Activated B cell treated with CpG ODN at 0.5 μM for 24 hours (primary cell): ENCODE results near the gene ADGRL1. TPM values are rescaled to one million over a fixed set of nuclear protein-coding genes. Genes with fewer than 3 reads are reported as not detected.
"Not testable (repeated sequence)": the region's sequence is repeated elsewhere in the genome, so short reads cannot be mapped to it uniquely, and the experiment has no call there.

Experiments
- ATAC-seq: fragments of 200-7000 bp; cut with Tn5 transposase; one replicate; pipeline ENCODE4 v1.10.0; 2021; ENCODE audit warnings: low read depth, mild to moderate bottlenecking, moderate library complexity
- CTCF ChIA-PET: fragments of 350-600 bp; sonication (Branson Sonifier 250); formaldehyde crosslinking; loops from one replicate; lab custom pipeline; 2021; ENCODE audit warnings: antibody characterized with exemption; lab: Charles Lee
- POLR2A ChIA-PET: fragments of 350-600 bp; sonication (Branson Sonifier 250); formaldehyde crosslinking; loops from one replicate; lab custom pipeline; 2021; ENCODE audit warnings: antibody characterized with exemption; lab: Charles Lee
- DNase-seq: peaks from one replicate; pipeline ENCODE4 v3.0.0; 2022
- H3K27ac Mint-ChIP-seq: one replicate; pipeline ENCODE4 v1.8.0; 2020; ENCODE audit warnings: mixed read lengths
- H3K27me3 Mint-ChIP-seq: one replicate; pipeline ENCODE4 v1.8.0; 2021; ENCODE audit warnings: mixed read lengths
- H3K36me3 Mint-ChIP-seq: one replicate; pipeline ENCODE4 v1.8.0; 2021; ENCODE audit warnings: low read depth, mixed read lengths
- H3K4me1 Mint-ChIP-seq: one replicate; pipeline ENCODE4 v1.8.0; 2021; ENCODE audit warnings: mixed read lengths
- H3K4me3 Mint-ChIP-seq: one replicate; pipeline ENCODE4 v1.8.0; 2020; ENCODE audit warnings: mild to moderate bottlenecking, mixed read lengths
- H3K9me3 Mint-ChIP-seq: one replicate; pipeline ENCODE4 v1.8.0; 2020; ENCODE audit warnings: mixed read lengths
- CTCF ChIP-seq: fragments of 200-600 bp; IDR thresholded peaks from one replicate; pipeline ENCODE4 v1.8.0; 2022; ENCODE audit warnings: antibody characterized with exemption, mild to moderate bottlenecking
- intact Hi-C: fragments of 100-400 bp; cut with micrococcal nuclease; formaldehyde crosslinking; loops from one replicate; pipeline ENCODE4 v1.15.1; 2024
- total RNA-seq: library from RNA; stranded (reverse); gene quantifications from 2 replicates; pipeline ENCODE4 v1.2.3, GENCODE V29; 2022

Gene ADGRL1
- total RNA-seq, 1 donor from 2014 or later: 1.4 TPM

GRCh38 chr19:14181906-14182305 lies 24.1 kb downstream of the ADGRL1 start:
- Mint-ChIP-seq H3K36me3 (no peaks in the 10 kb centered on the region), H3K27ac (no peak overlapping the region), H3K4me1 (no peaks in the 10 kb centered on the region), H3K9me3 (no peaks in the 10 kb centered on the region), H3K4me3 (no peak overlapping the region), H3K27me3 (no peaks in the 10 kb centered on the region)
- ChIA-PET CTCF (no interaction called here), POLR2A (no interaction called here)
- intact Hi-C loops: no loop called here
- ATAC-seq: no peak
- no peak for DNase-seq
- TF ChIP-seq CTCF: no peak

GRCh38 chr19:14181199-14181598 lies 24.8 kb downstream of the ADGRL1 start:
- POLR2A ChIA-PET, H3K27me3 Mint-ChIP-seq, DNase-seq, ATAC-seq, intact Hi-C loops, CTCF ChIA-PET, H3K4me1 Mint-ChIP-seq, H3K9me3 Mint-ChIP-seq, H3K27ac Mint-ChIP-seq, H3K4me3 Mint-ChIP-seq, H3K36me3 Mint-ChIP-seq: not testable (repeated sequence)

- DNase-seq (no peak), ATAC-seq (no peak)
- no peaks in the 10 kb centered on the region for H3K27me3 Mint-ChIP-seq
- H3K4me1 Mint-ChIP-seq: peaks cover 4% of the 10 kb centered on the region
- no peaks in the 10 kb centered on the region for H3K36me3 Mint-ChIP-seq
- ChIA-PET POLR2A (no interaction called here), CTCF (no interaction called here)
- H3K27ac Mint-ChIP-seq: no peak overlapping the region
- H3K9me3 Mint-ChIP-seq: no peaks in the 10 kb centered on the region
- TF ChIP-seq CTCF: no peak
- no peak overlapping the region for H3K4me3 Mint-ChIP-seq
- intact Hi-C loops: no loop called here
Measured at GRCh38 chr19:14177496-14178074, 28.4 kb downstream of the ADGRL1 start.

- ATAC-seq: no peak
- H3K27ac Mint-ChIP-seq: no peak overlapping the region
- no peak for DNase-seq
- ChIA-PET POLR2A (no interaction called here), CTCF (no interaction called here)
- H3K27me3 Mint-ChIP-seq: peaks cover 2% of the 10 kb centered on the region
- H3K9me3 Mint-ChIP-seq: peaks cover 2% of the 10 kb centered on the region
- no peak overlapping the region for H3K4me3 Mint-ChIP-seq
- peaks cover 4% of the 10 kb centered on the region for H3K4me1 Mint-ChIP-seq
- H3K36me3 Mint-ChIP-seq: no peaks in the 10 kb centered on the region
- TF ChIP-seq CTCF: no peak
- intact Hi-C loops: no loop called here
Measured at GRCh38 chr19:14175351-14175792, 30.6 kb downstream of the ADGRL1 start.

GRCh38 chr19:14174883-14175282 lies 31.1 kb downstream of the ADGRL1 start:
- ATAC-seq (no peak), DNase-seq (no peak)
- H3K9me3 Mint-ChIP-seq: peaks cover 2% of the 10 kb centered on the region
- intact Hi-C loops: no loop called here
- no peak overlapping the region for H3K27ac Mint-ChIP-seq
- ChIA-PET CTCF (no interaction called here), POLR2A (no interaction called here)
- H3K4me1 Mint-ChIP-seq: peaks cover 4% of the 10 kb centered on the region
- no peaks in the 10 kb centered on the region for H3K36me3 Mint-ChIP-seq
- no peak for TF ChIP-seq CTCF
- H3K27me3 Mint-ChIP-seq: peaks cover 2% of the 10 kb centered on the region
- H3K4me3 Mint-ChIP-seq: no peak overlapping the region

- Mint-ChIP-seq H3K36me3 (no peaks in the 10 kb centered on the region), H3K27ac (no peak overlapping the region), H3K4me1 (peaks cover 22% of the 10 kb centered on the region), H3K27me3 (peaks cover 7% of the 10 kb centered on the region), H3K4me3 (no peak overlapping the region), H3K9me3 (peaks cover 2% of the 10 kb centered on the region)
- TF ChIP-seq CTCF: no peak
- ChIA-PET POLR2A (interaction anchor here (0.6 kb wide), 1 partner anchor 133 kb away, joined by 4 read pairs; no protein-coding TSS in a partner anchor), CTCF (no interaction called here)
- DNase-seq (no peak), ATAC-seq (no peak)
- intact Hi-C loops: no loop called here
Measured at GRCh38 chr19:14168993-14169392, 37.0 kb downstream of the ADGRL1 start.
